Tibial nerve (tissue), 4 donors: Measurements from ENCODE around the gene PSMA7.

Experiments used
- EP300 ChIP-seq, 2 donors: sonication (generic); formaldehyde crosslinking; IDR thresholded peaks; one replicate each; pipeline ENCODE4 v1.6.1; 2017; ENCODE audit warnings: antibody characterized with exemption in 2 of 2, mild to moderate bottlenecking in 1 of 2
- POLR2A ChIP-seq, 2 donors: fragments of 450-650 bp; IDR thresholded peaks; one replicate each; pipeline ENCODE4 v1.6.1; 2017; ENCODE audit warnings: antibody characterized with exemption in 2 of 2, mild to moderate bottlenecking in 2 of 2, moderate library complexity in 2 of 2
- TF ChIP-seq, protein P1 (sequence below), 5 experiments: fragments of 200-600 bp in 3 of 5; fragments of 450-650 bp in 2 of 5; sonication (generic) in 3 of 5; IDR thresholded peaks; one replicate each; pipeline ENCODE4 v1.5.1; 2016 to 2019; ENCODE audit warnings: antibody characterized with exemption in 5 of 5, mild to moderate bottlenecking in 3 of 5, moderate library complexity in 2 of 5

DNA sequence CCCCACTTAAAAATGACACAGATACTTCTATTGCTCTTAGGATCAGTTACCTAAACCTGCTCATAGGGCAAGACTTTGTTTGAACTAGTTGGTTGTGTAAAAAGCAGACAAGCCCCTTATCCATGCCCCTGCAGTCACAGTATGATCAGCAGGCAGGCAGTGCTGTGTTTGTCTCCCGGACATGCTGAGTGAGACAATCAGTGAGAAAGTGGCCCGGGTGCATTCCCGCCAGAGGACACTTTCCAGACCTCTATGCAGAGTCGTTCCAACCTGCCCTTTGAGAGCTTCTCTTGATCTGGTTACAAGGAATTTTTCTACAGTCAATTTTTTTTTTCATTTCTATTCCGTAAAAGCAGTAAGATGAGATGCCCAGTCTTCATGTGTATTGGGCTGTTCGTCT lies 14.7 kb downstream of the PSMA7 start:
- TF ChIP-seq POLR2A (IDR thresholded peaks at IDR 0.05), result no peak
- TF ChIP-seq, protein P1, sequence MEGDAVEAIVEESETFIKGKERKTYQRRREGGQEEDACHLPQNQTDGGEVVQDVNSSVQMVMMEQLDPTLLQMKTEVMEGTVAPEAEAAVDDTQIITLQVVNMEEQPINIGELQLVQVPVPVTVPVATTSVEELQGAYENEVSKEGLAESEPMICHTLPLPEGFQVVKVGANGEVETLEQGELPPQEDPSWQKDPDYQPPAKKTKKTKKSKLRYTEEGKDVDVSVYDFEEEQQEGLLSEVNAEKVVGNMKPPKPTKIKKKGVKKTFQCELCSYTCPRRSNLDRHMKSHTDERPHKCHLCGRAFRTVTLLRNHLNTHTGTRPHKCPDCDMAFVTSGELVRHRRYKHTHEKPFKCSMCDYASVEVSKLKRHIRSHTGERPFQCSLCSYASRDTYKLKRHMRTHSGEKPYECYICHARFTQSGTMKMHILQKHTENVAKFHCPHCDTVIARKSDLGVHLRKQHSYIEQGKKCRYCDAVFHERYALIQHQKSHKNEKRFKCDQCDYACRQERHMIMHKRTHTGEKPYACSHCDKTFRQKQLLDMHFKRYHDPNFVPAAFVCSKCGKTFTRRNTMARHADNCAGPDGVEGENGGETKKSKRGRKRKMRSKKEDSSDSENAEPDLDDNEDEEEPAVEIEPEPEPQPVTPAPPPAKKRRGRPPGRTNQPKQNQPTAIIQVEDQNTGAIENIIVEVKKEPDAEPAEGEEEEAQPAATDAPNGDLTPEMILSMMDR (IDR thresholded peaks at IDR 0.05), result no peak
- no peak for TF ChIP-seq EP300 (IDR thresholded peaks at IDR 0.05)
